Dermis microvascular lymphatic vessel endothelial cell (primary cell): ENCODE data around the gene SLC35D2. TPM values are rescaled to one million over a fixed set of nuclear protein-coding genes. Genes with fewer than 3 reads are reported as not detected.
A peak's percentile ranks its signal among the peaks of the same experiment; 100 is the strongest.
"Not testable (repeated sequence)": the region's sequence is repeated elsewhere in the genome, so short reads cannot be mapped to it uniquely, and the experiment has no call there.

Experiments used
- DNase-seq, 2 donors: peaks; one replicate each; pipeline versions ENCODE4 v3.0.0 to v3.0.0-alpha.2; 2010; ENCODE audit warnings: low read depth in 2 of 2
- total RNA-seq: library from RNA; depleted of rRNA; stranded (reverse); fragments of >200 nt; gene quantifications from 2 replicates; pipeline ENCODE4 v1.2.1, GENCODE V29; 2014

SLC35D2 gene
- total RNA-seq, 1 donor from 2014 or later: 20.7 TPM

DNA sequence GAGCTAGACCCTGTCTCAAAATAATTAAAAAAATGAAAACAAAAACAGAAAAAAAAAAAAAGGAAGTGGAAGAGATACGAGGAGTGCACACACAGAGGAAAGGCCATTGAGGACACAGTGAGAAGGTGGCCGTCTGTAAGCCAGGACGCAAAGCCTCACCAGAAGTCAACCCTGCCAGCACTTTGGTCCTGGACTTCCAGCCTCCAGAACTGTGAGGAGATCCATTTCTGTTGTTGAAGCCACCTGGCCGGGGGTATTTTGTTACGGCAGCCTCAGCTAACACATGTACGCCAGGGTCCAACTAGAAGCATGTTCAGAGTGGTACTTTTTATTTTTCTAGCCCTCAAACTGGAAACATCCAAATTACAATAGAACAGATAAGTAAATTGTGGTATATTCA lies 21.8 kb downstream of the SLC35D2 start:
- DNase-seq: no peak

DNA sequence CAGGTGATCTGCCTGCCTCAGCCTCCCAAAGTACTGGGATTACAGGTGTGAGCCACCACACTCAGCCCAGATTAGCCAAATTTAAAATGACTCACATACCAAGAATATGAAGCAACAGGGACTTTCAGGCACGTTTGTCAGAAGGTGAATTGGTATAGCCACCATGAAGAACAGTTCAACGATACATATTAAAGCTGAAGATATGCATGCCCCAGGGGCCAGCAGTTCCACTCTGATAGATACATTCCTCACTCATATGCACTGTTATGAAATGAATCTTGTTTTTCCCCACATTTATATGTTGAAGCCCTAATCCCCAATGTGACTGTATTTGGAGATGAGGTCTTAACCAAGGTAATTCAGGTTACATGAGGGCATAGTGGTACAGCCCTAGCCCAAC lies 22.5 kb downstream of the SLC35D2 start:
- DNase-seq: no peak

DNA sequence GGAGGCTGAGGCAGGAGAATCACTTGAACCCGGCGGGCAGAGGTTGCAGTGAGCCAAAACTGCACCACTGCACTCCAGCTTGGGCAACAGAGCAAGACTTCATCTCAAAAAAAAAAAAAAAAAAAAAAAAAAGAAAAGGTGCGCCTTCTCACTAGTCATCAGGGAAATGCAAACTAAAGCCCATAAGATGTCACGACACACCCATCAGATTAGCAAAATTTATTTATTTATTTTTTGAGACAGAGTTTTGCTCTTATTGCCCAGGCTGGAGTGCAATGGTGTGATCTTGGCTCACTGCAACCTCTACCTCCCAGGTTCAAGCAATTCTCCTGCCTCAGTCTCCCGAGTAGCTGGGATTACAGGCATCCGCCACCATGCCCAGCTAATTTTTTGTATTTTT lies 23.0 kb downstream of the SLC35D2 start:
- not testable (repeated sequence) for DNase-seq

DNA sequence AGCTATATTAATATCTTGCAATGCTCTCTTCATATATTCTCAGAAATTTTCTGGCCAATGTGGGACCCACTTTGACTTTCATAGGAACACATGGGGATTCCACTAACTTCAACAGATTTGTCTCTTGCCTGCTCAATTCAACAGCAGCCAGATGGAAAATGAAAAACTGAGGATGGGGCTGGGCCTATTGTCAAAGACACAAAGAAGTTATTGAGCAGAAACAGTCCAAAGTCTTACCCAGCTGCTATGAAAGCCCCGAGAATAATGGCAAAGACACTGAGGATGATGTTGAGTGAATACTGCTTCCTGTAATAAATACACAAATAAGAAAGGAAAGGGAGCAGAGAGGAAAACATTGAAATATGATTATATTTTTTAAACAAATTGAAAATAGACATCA lies 32.6 kb downstream of the SLC35D2 start:
- no peak for DNase-seq

DNA sequence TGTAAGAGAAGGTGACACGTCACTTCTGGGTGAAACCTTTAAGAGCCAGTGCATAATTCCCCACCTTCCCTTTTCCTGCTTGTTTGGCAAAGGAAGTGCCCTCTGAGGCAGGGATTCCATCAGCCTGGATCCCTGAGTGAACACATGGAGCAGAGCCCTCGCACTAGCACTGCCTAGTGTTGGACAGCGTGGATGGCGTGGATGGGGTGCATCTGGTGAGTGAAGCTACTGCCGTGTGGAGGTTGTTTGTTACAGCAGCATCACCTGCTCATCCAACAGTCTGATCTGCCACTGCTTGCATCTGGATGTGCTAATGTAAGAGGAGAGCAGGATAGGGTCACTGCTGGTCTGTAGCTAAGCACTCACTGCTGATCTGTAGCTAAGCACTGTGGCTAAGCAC lies 35.2 kb downstream of the SLC35D2 start:
- DNase-seq: no peak

DNA sequence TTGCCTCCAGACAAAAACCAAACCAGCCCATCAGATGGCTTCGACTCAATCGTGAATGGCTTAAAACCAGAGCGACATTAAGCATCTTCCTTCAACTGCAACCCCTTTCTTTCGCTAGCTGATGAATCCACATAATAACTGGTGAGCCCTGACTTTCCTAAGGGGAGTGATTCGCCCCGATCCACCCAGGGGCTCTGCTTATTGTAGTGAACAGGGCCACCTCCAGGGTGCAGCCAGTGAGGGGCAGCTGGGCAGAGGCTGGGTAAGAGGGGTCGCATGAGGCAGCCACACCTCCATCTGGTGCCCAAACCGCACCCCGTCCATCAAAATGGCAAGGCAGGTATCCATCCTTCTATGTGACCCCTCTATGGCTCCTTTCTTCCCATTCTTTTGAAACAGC lies 38.0 kb downstream of the SLC35D2 start:
- no peak for DNase-seq

DNA sequence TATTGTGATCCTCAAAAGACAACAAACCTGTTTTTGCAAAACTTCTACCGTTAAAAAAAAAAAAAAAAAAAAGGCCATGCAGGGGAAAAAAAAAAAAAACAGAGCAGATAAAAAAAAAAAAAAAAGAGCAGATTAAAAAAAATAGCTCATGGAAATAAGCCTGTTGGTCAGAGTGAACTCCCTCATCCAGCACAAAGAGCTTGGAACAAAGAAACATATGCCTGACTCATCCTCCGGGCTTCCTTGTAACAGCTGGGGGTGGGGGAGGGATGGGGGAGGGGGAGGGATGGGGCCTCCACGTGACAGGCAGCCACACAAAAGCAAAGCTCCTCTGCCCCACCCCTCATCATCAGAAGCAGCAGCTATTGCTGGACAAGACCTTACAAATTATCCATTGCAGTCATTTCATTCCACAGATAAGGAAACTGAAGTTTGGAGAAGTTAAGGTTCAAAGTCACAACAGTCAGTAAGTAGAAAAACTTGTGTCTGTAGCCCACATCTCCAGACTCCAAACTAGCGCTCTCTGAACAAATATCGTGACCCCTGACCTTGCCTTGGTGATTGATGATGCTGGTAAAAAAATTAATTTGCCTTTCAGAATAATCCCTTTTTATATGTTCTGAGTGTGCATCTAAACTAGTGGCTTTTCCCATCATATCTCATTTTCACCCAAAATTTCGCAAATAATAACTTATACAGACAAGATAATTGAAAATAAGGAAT lies 38.9 kb downstream of the SLC35D2 start:
- peak; percentile 96 to 97 for DNase-seq

DNA sequence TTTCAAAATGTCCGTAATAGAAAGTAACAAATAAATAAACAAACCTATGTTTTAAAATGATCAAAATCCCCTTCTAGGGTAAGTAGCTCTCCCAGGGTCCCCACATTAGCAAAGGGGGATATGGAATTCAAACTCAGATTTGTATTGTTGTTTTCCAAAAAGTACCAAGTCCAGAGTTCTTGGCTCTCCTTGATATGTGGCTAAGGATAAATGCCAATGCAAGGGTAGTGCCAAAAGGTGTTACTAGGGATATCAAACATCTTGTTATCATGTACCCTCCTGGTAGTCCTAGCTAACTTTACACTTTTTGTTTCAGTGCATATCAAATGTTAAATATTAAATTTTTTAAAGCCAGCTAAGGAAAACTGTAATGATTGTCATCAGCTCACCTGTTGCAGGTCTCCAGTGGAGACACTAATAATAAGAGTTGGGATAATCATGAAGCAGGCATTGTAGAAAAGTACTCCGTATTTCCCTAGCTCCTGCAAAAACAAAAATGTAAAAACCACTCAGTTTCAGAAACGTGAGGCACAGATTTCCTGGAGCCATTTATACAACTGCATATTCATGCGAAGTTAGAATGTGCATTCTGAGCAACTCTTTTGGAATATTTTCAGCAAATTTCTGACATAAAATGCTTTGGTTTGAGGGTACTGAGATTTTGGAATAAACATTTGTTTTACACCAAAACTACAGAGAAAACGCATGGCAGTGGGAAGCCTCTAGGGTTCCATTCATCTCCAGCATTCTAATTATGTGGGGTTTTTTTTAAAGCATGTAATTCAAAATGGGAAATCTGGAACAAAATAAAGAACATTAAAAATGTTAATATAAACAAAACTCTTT lies 39.8 kb downstream of the SLC35D2 start:
- no peak for DNase-seq

DNA sequence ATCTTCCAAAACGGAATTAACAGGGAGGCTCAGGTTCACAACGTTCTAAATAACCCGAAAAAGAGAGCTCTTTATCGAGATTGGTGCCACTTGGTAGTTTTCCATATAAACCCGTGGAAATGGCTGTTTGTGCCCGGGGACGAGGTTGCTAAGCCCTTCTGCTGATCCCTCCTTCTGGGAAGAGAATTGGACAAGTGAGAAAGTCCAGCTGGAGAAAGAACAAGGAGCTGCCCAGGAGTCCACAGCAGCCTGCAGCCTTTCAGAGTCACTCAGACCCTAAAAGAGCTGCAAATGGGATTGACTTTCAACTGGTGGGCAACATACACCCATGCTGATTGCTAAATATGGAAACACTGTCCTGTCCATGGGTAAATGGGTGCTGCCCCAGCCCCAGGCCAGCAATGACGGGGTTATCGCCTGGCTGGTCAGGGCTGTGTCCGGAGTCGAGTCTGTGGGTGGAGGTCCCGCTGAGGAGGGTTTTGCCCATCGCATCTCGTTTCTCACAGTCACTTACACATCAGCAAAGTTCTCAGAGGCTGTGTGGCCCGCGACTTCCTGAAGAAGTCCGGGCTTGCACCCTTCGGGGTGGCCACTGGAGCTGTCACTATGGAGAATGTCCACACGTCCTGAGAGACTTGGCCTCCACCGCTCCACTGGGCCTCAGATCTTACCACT lies 40.8 kb downstream of the SLC35D2 start:
- DNase-seq: no peak

DNA sequence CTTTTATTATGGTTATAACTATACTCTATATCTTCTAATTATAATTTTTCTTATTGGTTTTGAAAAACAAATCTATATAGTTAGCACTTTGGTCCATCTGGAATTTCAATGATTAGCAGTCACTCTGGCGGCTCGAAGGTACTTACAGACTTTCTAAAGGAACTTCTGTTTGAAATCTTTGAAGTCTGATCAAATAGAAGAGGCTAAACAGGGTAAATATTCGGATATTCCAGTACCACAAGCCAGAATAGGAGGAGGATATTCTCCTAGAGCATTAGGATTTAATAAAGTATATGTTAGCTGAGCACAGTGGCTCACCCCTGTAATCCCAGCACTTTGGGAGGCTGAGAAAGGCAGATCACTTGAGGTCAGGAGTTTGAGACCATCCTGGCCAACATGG lies 42.8 kb downstream of the SLC35D2 start:
- DNase-seq: no peak

DNA sequence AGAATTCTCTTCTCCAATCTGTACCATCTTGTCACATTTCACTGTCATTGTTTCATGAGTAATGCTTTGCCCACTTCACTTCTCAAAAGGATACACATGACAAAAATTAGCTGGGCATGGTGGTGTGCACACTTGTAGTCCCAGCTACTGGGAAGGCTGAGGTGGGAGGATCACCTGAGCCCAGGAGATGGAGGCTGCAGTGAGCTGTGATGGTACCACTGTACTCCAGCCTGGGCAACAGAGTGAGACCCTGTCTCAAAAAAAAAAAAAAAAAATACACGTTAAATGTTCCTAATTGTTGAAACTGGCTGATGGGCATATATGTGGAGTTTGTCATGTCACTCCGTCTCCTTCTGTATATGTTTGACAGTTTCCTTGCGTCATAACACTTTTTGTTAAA lies 45.2 kb downstream of the SLC35D2 start:
- DNase-seq: no peak

DNA sequence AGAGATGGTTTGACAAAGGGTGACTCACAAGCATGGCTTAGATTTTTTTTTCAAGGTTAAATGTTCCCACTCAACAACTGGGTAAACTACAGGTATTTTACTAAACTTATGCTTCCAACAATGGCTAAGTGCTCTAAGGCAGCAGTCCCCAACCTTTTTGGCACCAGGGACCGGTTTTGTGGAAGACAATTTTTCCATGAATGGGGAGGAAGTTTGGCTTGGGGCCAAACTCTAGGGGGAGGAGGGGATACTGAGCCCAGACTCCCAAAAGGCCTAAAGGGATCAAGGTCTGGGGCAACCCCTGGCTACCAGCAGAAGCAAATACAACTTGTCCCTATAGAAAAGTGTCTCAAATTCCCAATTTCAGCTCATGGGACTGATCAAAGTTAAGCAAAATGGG lies 49.6 kb downstream of the SLC35D2 start:
- DNase-seq: no peak

DNA sequence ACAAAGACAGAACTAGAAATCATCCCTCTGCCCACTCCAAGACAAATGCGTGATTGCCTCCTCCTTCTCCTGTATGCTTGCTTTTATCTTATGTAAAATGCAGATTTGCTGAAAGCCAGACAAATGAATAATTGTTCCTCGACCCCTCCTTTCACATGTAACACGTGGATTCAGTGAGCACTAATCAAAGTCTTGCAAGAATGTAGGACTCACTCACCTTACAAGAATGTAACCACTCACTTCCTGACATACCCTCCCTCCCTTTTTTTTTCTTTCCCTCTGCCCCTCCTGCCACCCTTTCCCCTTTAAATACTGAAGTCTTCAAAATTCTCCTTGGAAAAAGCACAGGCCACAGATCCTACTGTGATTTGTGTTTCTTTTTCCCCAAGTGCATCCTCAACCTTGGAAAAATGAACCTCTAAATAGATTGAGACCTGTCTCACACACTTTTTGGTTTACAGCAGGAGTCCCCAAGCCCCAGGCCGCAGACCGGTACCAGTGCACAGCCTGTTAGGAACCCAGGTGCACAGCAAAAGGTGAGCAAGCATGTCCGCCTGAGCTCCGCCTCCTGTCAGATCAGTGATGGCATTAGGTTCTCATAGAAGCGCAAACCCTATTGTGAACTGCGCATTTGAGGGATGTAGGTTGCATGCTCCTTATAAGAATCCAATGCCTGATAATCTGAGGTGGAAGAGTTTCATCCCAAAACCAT lies 52.1 kb downstream of the SLC35D2 start:
- peak in 1 of 2 donors; percentile 7 for DNase-seq

DNA sequence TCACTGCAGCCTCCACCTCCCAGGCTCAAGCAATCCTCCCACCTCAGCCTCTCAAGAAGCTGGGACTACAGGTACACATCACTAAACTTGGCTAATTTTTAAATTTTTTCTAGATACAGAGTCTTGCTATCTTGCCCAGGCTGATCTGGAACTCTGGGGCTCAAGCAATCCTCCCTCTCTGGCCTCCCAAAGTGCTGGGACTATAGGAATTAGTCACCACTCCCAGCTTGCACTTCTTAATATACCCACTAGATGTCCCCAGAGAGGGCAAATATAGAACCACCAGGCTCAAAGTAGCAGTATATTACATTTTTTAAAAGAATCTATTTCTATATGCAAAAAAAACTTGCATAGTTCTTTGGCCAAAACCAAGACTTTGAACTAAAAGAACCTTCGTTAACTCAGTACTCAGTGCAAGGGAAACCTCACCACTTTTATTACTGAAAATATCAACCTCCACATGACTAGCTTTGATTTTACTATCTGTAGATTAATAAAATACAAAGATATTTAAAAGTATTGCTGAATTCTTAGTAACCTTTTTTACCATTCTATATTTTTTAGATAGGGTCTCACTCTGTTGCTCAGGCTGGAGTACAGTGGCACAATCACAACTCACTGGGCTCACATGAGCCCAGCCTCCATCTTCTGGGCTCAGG lies 55.7 kb downstream of the SLC35D2 start:
- peak; percentile 43 to 63 for DNase-seq

DNA sequence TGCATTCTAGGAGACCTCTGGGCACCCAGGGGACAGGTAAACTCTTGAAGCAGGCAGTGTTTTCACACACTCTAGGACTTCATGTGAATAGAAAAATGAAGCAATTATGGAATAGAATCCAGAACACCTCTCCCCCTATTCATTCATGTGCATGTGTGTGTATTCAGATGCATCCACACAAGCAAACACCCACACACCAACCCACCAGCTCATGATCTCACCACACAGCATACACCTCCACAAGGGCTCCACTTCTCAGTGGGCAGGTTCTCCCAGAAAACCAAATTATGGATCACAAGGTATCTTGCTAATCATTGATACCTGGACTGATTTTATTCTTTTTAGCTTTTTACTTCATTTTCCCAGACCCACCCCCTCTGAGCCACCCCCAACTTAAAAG lies 60.3 kb downstream of the SLC35D2 start:
- no peak for DNase-seq

DNA sequence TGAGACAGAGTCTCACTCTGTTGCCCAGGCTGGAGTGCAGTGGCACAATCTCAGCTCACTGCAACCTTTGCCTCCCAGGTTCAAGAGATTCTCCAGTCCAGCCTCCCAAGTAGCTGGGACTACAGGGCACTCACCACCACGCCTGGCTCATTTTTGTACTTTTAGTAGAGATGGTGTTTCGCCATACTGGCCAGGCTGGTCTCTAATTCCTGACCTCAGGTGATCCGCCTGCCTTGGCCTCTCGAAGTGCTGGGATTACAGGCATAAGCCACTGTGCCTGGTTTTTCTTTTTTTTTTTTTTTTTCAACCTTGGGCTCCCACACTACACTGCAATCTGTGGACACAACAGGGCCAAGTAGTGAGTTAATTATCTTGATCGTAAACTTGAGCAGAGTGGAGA lies 60.8 kb downstream of the SLC35D2 start:
- not testable (repeated sequence) for DNase-seq

DNA sequence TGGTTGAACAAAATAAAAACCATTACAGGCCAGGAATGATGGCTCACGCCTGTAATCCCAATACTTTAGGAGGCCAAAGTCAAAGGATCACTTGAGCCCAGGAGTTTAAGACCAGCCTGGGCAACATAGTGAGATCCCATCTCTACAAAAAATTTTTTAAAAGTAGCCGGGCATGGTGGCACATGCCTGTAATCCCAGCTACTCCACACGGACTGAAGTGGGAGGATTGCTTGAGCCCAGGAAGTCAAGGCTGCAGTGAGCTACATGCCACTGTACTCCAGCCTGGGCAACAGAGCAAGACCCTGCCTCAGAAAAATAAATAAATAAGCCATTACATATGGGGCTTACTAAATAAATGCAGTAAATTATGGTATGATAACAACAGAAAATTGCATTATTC lies 61.3 kb downstream of the SLC35D2 start:
- not testable (repeated sequence) for DNase-seq

DNA sequence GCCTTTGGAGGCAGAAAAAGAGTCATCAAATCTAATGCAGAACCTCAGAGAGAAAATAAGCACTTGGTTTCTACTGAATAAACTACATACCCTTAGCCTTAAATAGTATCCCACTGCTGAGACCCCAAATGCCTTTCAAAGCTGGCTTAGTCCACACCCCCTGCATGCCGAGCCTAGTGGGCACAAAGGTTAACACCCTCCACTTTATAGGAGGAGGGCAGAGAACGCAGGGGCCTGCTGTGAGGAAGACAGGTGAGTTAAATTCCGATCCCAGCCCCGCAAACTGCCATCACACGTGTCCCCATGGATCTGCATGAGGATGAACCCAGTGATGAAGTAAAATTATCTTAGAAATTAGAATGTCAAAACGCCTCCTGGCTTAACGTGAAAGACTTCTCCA lies 62.0 kb downstream of the SLC35D2 start:
- no peak for DNase-seq

DNA sequence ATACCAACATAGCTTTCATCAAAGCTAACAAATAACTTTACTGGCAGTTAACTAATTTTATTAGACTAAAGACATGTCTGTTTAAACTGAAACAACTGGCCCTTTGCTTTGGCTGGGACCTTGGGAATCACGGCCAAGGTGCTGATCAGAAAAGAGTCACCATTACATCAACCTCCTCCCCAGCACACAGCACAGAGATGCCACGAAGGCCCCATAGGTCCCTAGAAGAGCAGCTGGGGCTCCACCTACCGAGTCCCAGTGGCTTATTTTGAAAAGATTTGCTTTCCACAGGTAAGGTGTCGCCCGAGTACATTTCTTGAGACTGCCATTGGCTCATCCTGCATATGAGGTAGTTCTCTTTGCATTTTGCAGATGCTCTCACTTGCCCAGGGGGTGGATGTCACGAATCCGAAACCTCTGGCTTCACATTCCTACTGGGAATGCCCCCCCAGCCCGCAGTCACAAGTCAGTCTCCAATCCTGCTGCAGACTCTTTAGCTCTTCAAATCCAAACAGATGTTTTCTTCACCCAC lies 62.7 kb downstream of the SLC35D2 start:
- no peak for DNase-seq

DNA sequence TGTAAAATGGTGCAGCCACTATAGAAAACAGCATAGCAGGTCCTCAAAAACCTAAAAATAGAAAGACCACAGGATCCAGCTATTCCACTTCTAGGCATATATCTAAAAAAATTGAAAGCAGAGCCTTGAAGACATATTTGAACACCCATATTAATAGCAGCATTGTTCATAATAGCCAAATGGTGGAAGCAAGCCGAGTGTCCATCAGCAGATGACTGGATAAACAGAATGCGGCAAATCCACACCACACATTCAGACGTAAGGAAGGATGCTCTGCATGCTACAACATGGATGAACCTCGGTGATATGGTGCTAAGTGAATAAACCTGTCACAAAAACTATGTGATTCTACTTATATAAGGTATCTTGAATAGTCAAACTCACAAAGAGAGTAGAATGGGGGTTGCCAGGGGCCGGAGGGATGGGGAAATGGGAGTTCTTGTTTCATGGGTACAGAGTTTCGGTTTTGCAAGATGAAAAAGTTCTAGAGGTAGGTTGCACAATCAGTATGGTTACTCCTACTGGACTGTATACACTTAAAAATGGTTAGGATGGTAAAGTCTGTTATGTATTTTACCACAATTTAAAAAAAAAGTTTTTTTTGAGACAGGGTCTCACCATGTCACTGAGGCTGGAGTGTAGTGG lies 64.5 kb downstream of the SLC35D2 start:
- DNase-seq: no peak
